Measurements from ENCODE around the gene AGAP5. TPM values are rescaled to one million over a fixed set of nuclear protein-coding genes. Genes with fewer than 3 reads are reported as not detected.

AGAP5 gene
- total and polyA plus RNA-seq, 2 of the 13 experiments (the other 11 are each of a cell fraction or from before 2014, with no cell fraction given) = 5.3 to 7.9 TPM

DNA sequence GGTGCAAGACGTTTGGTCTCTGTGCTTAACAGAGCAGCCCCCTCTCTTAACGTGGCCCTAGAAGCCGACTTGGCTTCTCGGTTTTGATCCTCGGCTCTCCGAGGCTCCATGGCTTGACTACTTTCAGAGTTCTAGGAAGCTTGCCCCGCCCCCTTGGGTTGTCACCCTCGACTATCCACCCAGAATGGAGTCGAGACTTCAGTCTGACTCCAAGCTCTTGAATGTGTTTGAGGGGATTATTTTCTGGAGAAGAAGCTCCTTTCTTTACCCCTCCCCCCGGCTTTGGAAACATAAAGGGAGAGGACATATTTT lies 46.7 kb upstream of the AGAP5 start (continued):
- no peak for TF ChIP-seq MBD4 (IDR thresholded peaks at IDR 0.05; ENCODE audit: borderline replicate concordance, low read length)
- TF ChIP-seq, protein P1, sequence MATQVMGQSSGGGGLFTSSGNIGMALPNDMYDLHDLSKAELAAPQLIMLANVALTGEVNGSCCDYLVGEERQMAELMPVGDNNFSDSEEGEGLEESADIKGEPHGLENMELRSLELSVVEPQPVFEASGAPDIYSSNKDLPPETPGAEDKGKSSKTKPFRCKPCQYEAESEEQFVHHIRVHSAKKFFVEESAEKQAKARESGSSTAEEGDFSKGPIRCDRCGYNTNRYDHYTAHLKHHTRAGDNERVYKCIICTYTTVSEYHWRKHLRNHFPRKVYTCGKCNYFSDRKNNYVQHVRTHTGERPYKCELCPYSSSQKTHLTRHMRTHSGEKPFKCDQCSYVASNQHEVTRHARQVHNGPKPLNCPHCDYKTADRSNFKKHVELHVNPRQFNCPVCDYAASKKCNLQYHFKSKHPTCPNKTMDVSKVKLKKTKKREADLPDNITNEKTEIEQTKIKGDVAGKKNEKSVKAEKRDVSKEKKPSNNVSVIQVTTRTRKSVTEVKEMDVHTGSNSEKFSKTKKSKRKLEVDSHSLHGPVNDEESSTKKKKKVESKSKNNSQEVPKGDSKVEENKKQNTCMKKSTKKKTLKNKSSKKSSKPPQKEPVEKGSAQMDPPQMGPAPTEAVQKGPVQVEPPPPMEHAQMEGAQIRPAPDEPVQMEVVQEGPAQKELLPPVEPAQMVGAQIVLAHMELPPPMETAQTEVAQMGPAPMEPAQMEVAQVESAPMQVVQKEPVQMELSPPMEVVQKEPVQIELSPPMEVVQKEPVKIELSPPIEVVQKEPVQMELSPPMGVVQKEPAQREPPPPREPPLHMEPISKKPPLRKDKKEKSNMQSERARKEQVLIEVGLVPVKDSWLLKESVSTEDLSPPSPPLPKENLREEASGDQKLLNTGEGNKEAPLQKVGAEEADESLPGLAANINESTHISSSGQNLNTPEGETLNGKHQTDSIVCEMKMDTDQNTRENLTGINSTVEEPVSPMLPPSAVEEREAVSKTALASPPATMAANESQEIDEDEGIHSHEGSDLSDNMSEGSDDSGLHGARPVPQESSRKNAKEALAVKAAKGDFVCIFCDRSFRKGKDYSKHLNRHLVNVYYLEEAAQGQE (IDR thresholded peaks at IDR 0.05; ENCODE audit: borderline replicate concordance in 1 of 2, low read depth in 1 of 2, low read length in 2 of 2) = no peak
- TF ChIP-seq ZNF274 (CRISPR knock-in tag; IDR thresholded peaks at IDR 0.05) = 0 out of 2 replicates have a peak, but pooled peaks have one; percentile 42
- TF ChIP-seq RAD21 (CRISPR knock-in tag; IDR thresholded peaks at IDR 0.05) = 0 out of 2 replicates have a peak, but pooled peaks have one; percentile 8
- 0 out of 2 replicates have a peak, but pooled peaks have one; percentile 7 for TF ChIP-seq AKAP8 (CRISPR knock-in tag; IDR thresholded peaks at IDR 0.05)
- TF ChIP-seq ZNF282 (IDR thresholded peaks at IDR 0.05; ENCODE audit: partially characterized antibody) = no peak
- TF ChIP-seq ZNF569 (CRISPR knock-in tag; IDR thresholded peaks at IDR 0.05; ENCODE audit: borderline replicate concordance) = peak; percentile 83; the same call in 1 of the 2 replicates
- no peak for TF ChIP-seq CREB1 (IDR thresholded peaks at IDR 0.05)
- no peak for TF ChIP-seq CREB1 (CRISPR knock-in tag; IDR thresholded peaks at IDR 0.05)
- TF ChIP-seq, protein P2, sequence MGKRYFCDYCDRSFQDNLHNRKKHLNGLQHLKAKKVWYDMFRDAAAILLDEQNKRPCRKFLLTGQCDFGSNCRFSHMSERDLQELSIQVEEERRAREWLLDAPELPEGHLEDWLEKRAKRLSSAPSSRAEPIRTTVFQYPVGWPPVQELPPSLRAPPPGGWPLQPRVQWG (CRISPR knock-in tag; IDR thresholded peaks at IDR 0.05; ENCODE audit: borderline replicate concordance, low read depth) = no peak
- TF ChIP-seq ZNF546 (CRISPR knock-in tag; conservative IDR thresholded peaks at IDR 0.05) = peak; percentile 77; the same call in 1 of the 2 replicates
- no peak for TF ChIP-seq BRD4 (CRISPR knock-in tag; IDR thresholded peaks at IDR 0.05)
- 0 out of 2 replicates have a peak, but pooled peaks have one; percentile 9 for TF ChIP-seq ZNF746 (CRISPR knock-in tag; IDR thresholded peaks at IDR 0.05)
- TF ChIP-seq, protein P3, sequence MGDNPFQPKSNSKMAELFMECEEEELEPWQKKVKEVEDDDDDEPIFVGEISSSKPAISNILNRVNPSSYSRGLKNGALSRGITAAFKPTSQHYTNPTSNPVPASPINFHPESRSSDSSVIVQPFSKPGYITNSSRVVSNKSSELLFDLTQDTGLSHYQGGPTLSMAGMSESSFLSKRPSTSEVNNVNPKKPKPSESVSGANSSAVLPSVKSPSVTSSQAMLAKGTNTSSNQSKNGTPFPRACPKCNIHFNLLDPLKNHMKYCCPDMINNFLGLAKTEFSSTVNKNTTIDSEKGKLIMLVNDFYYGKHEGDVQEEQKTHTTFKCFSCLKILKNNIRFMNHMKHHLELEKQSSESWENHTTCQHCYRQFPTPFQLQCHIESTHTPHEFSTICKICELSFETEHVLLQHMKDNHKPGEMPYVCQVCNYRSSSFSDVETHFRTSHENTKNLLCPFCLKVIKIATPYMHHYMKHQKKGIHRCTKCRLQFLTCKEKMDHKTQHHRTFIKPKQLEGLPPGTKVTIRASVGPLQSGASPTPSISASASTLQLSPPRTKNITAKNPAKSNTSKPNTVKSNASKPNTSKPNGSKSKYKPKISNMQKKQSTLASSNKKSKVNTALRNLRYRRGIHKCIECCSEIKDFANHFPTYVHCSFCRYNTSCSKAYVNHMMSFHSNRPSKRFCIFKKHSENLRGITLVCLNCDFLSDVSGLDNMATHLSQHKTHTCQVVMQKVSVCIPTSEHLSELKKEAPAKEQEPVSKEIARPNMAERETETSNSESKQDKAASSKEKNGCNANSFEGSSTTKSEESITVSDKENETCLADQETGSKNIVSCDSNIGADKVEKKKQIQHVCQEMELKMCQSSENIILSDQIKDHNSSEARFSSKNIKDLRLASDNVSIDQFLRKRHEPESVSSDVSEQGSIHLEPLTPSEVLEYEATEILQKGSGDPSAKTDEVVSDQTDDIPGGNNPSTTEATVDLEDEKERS (CRISPR knock-in tag; IDR thresholded peaks at IDR 0.05) = no peak
- TF ChIP-seq, protein P4, sequence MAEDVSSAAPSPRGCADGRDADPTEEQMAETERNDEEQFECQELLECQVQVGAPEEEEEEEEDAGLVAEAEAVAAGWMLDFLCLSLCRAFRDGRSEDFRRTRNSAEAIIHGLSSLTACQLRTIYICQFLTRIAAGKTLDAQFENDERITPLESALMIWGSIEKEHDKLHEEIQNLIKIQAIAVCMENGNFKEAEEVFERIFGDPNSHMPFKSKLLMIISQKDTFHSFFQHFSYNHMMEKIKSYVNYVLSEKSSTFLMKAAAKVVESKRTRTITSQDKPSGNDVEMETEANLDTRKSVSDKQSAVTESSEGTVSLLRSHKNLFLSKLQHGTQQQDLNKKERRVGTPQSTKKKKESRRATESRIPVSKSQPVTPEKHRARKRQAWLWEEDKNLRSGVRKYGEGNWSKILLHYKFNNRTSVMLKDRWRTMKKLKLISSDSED (CRISPR knock-in tag; IDR thresholded peaks at IDR 0.05) = no peak
- 0 out of 2 replicates have a peak, but pooled peaks have one; percentile 1 for TF ChIP-seq RARG (CRISPR knock-in tag; IDR thresholded peaks at IDR 0.05; ENCODE audit: low read depth)
- TF ChIP-seq SMARCC2 (IDR thresholded peaks at IDR 0.05) = no peak
- TF ChIP-seq ZSCAN20 (CRISPR knock-in tag; IDR thresholded peaks at IDR 0.05; ENCODE audit: borderline replicate concordance) = no peak
- TF ChIP-seq ZNF598 (CRISPR knock-in tag; IDR thresholded peaks at IDR 0.05; ENCODE audit: borderline replicate concordance) = peak; percentile 15; the same call in 1 of the 2 replicates
- TF ChIP-seq ZNF605 (CRISPR knock-in tag; IDR thresholded peaks at IDR 0.05) = no peak
- no peak for TF ChIP-seq ZC3H13 (CRISPR knock-in tag; IDR thresholded peaks at IDR 0.05)
- TF ChIP-seq RNF2 (conservative IDR thresholded peaks at IDR 0.05; ENCODE audit: low read depth) = no peak
- no peak for TF ChIP-seq CHCHD3 (CRISPR knock-in tag; IDR thresholded peaks at IDR 0.05)
- no peak for TF ChIP-seq ZFY (CRISPR knock-in tag; IDR thresholded peaks at IDR 0.05)

Measured in HepG2 (cell line).